CD14-positive monocyte (primary cell): ENCODE data around the gene RNF17. TPM values are rescaled to one million over a fixed set of nuclear protein-coding genes. Genes with fewer than 3 reads are reported as not detected.

Experiments
- DNase-seq, 3 donors: peaks; one replicate each; pipeline ENCODE4 v3.0.0-alpha.2; 2011 to 2022
- H2AFZ ChIP-seq: 2 replicates; pipeline ENCODE4 v1.6.0; 2012; ENCODE audit warnings: mild to moderate bottlenecking, low read depth, low read length, inconsistent platforms; ENCODE audit not compliant: insufficient read depth, poor library complexity, severe bottlenecking
- H3K27ac ChIP-seq, 2 donors: 1 replicate in 1 of 2; 2 replicates in 1 of 2; pipeline ENCODE4 v1.5.1; 2012 to 2013; ENCODE audit warnings: low read length in 2 of 2, control low read depth in 1 of 2, inconsistent platforms in 1 of 2, low read depth in 1 of 2, mild to moderate bottlenecking in 1 of 2
- H3K27me3 ChIP-seq, 2 donors: one replicate each; pipeline versions ENCODE4 v1.6.0 to v1.6.1; 2011 to 2013; ENCODE audit warnings: low read length in 2 of 2; ENCODE audit not compliant: control insufficient read depth in 2 of 2, insufficient read depth in 2 of 2
- H3K36me3 ChIP-seq, 2 donors: replicated peaks in 1 of 2; 1 replicate in 1 of 2; 2 replicates in 1 of 2; pipeline versions ENCODE4 v1.5.1 to v1.6.1; 2012 to 2013; ENCODE audit warnings: low read length in 2 of 2, control low read depth in 1 of 2, inconsistent platforms in 1 of 2, mild to moderate bottlenecking in 1 of 2; ENCODE audit not compliant: insufficient read depth in 2 of 2, control insufficient read depth in 1 of 2
- H3K4me1 ChIP-seq, 2 donors: 1 replicate in 1 of 2; 2 replicates in 1 of 2; pipeline versions ENCODE4 v1.5.1 to v1.6.1; 2012 to 2013; ENCODE audit warnings: low read length in 2 of 2, control low read depth in 1 of 2, inconsistent platforms in 1 of 2, mild to moderate bottlenecking in 1 of 2, moderate library complexity in 1 of 2; ENCODE audit not compliant: insufficient read depth in 2 of 2, control insufficient read depth in 1 of 2
- H3K4me2 ChIP-seq: replicated peaks from 2 replicates; pipeline ENCODE3; 2012; ENCODE audit warnings: low read length, moderate library complexity, mild to moderate bottlenecking; ENCODE audit not compliant: poor library complexity, severe bottlenecking; ENCODE audit errors: extremely low read depth
- H3K4me3 ChIP-seq, 3 experiments: fragments of 200-600 bp in 1 of 3; sonication (generic) in 1 of 3; replicated peaks in 1 of 3; 1 replicate in 2 of 3; 2 replicates in 1 of 3; pipeline ENCODE4 v1.5.1; 2011 to 2013; ENCODE audit warnings: low read length in 3 of 3, mild to moderate bottlenecking in 3 of 3, control low read depth in 2 of 3, low read depth in 2 of 3, inconsistent platforms in 1 of 3, moderate library complexity in 1 of 3
- H3K79me2 ChIP-seq: 2 replicates; pipeline ENCODE4 v1.6.0; 2012; ENCODE audit warnings: mild to moderate bottlenecking, control low read depth, inconsistent platforms, low read length, moderate library complexity; ENCODE audit not compliant: insufficient read depth
- H3K9ac ChIP-seq: 2 replicates; pipeline ENCODE4 v1.6.0; 2017; ENCODE audit warnings: low read length, mild to moderate bottlenecking; ENCODE audit not compliant: insufficient read depth, poor library complexity, severe bottlenecking
- H3K9me3 ChIP-seq, 2 donors: replicated peaks in 1 of 2; 1 replicate in 1 of 2; 2 replicates in 1 of 2; pipeline versions ENCODE4 v1.5.1 to v1.6.1; 2012 to 2013; ENCODE audit warnings: low read length in 2 of 2, control low read depth in 1 of 2; ENCODE audit not compliant: control insufficient read depth in 1 of 2, insufficient read depth in 1 of 2
- H4K20me1 ChIP-seq: 2 replicates; pipeline ENCODE4 v1.6.0; 2012; ENCODE audit warnings: mild to moderate bottlenecking, low read length, control low read depth, moderate library complexity; ENCODE audit not compliant: insufficient read depth
- H3K27ac Mint-ChIP-seq, 7 donors: one replicate each; pipeline ENCODE4 v1.8.0; 2020; ENCODE audit warnings: mild to moderate bottlenecking in 7 of 7, mixed read lengths in 7 of 7, moderate library complexity in 6 of 7, inconsistent platforms in 2 of 7
- H3K27me3 Mint-ChIP-seq, 3 donors: one replicate each; pipeline ENCODE4 v1.8.0; 2021 to 2022; ENCODE audit warnings: low read depth in 3 of 3, mild to moderate bottlenecking in 3 of 3, mixed read lengths in 3 of 3, moderate library complexity in 3 of 3, inconsistent platforms in 1 of 3
- H3K36me3 Mint-ChIP-seq, 2 donors: one replicate each; pipeline ENCODE4 v1.8.0; 2020; ENCODE audit warnings: mixed read lengths in 2 of 2, inconsistent platforms in 1 of 2, mild to moderate bottlenecking in 1 of 2
- H3K4me1 Mint-ChIP-seq: one replicate; pipeline ENCODE4 v1.8.0; 2020; ENCODE audit warnings: mild to moderate bottlenecking, mixed read lengths
- H3K4me3 Mint-ChIP-seq, 2 donors: one replicate each; pipeline ENCODE4 v1.8.0; 2020; ENCODE audit warnings: mild to moderate bottlenecking in 2 of 2, mixed read lengths in 2 of 2, moderate library complexity in 1 of 2
- H3K9me3 Mint-ChIP-seq, 7 donors: one replicate each; pipeline ENCODE4 v1.8.0; 2020 to 2022; ENCODE audit warnings: mixed read lengths in 7 of 7, mild to moderate bottlenecking in 6 of 7, moderate library complexity in 6 of 7, inconsistent platforms in 2 of 7
- CTCF ChIP-seq: fragments of 200-600 bp; IDR thresholded peaks from one replicate; pipeline ENCODE4 v1.8.0; 2022; ENCODE audit warnings: antibody characterized with exemption, mild to moderate bottlenecking
- WGBS: methylation state at CpG from one replicate; pipeline ENCODE4 v1.1.5; 2013; ENCODE audit warnings: missing lambda C conversion rate; ENCODE audit not compliant: insufficient coverage; 5-methylcytosine and 5-hydroxymethylcytosine counted together
- intact Hi-C, 2 donors: fragments of 100-400 bp; cut with micrococcal nuclease; formaldehyde crosslinking; loops; one replicate each; pipeline versions ENCODE4 v1.15.0 to v1.15.1; 2023
- polyA plus RNA-seq, 3 donors: library from polyadenylated mRNA; depleted of rRNA in 1 of 3; unstranded in 2 of 3; stranded (reverse) in 1 of 3; fragments of 300-500 nt in 2 of 3; fragments of >200 nt in 1 of 3; fragmentation: Illumina TruSeq in 2 of 3; gene quantifications; 1 replicate in 2 of 3; 2 replicates in 1 of 3; pipeline ENCODE4 v1.2.3, GENCODE V29; 2012 to 2021

The RNF17 gene
- polyA plus RNA-seq, 3 donors, result not detected

- peak overlapping the region in 1 of 7 donors; percentile 71 for H3K27ac Mint-ChIP-seq
- Histone ChIP-seq H3K27me3 (no peaks in the 10 kb centered on the region), H3K9ac (no peak overlapping the region), H3K4me1 (no peaks in the 10 kb centered on the region), H4K20me1 (no peaks in the 10 kb centered on the region), H3K27ac (no peak overlapping the region), H3K9me3 (no peaks in the 10 kb centered on the region), H3K36me3 (peaks cover 19 to 76% of the 10 kb centered on the region in 2 donors), H3K4me2 (no peak overlapping the region), H3K4me3 (no peak overlapping the region), H2AFZ (no peak overlapping the region), H3K79me2 (no peaks in the 10 kb centered on the region)
- no peak overlapping the region for H3K4me3 Mint-ChIP-seq
- H3K9me3 Mint-ChIP-seq, result peaks cover 0 to 2% (median 0%) of the 10 kb centered on the region in 7 donors
- intact Hi-C loops, result no loop called here
- H3K36me3 Mint-ChIP-seq, result peaks cover 62 to 78% of the 10 kb centered on the region in 2 donors
- no peak for TF ChIP-seq CTCF
- no peak for DNase-seq
- 99% methylated on average over 29 of the region's 29 CpGs for WGBS
- peaks cover 0 to 3% (median 0%) of the 10 kb centered on the region in 3 donors for H3K27me3 Mint-ChIP-seq
- no peaks in the 10 kb centered on the region for H3K4me1 Mint-ChIP-seq
These were observed 130.5 kb downstream of the RNF17 start for GRCh38 chr13:24894277-24894971.

- H3K4me3 ChIP-seq, result no peak overlapping the region
- H3K4me2 ChIP-seq, result no peak overlapping the region
- Mint-ChIP-seq H3K36me3 (peaks cover 59 to 75% of the 10 kb centered on the region in 2 donors), H3K27me3 (peaks cover 0 to 2% (median 0%) of the 10 kb centered on the region in 3 donors), H3K4me3 (no peak overlapping the region), H3K27ac (no peak overlapping the region), H3K4me1 (no peaks in the 10 kb centered on the region), H3K9me3 (peaks cover 0 to 2% (median 0%) of the 10 kb centered on the region in 7 donors)
- no peaks in the 10 kb centered on the region for H3K27me3 ChIP-seq
- no peaks in the 10 kb centered on the region for H3K9me3 ChIP-seq
- intact Hi-C loops, result no loop called here
- TF ChIP-seq CTCF, result no peak
- H2AFZ ChIP-seq, result no peak overlapping the region
- H3K9ac ChIP-seq, result no peak overlapping the region
- no peaks in the 10 kb centered on the region for H3K79me2 ChIP-seq
- no peaks in the 10 kb centered on the region for H4K20me1 ChIP-seq
- no peak overlapping the region for H3K27ac ChIP-seq
- H3K4me1 ChIP-seq, result no peaks in the 10 kb centered on the region
- H3K36me3 ChIP-seq, result peaks cover 15 to 76% of the 10 kb centered on the region in 2 donors
- 98% methylated on average over 27 of the region's 28 CpGs for WGBS
- DNase-seq, result no peak
These were observed 131.0 kb downstream of the RNF17 start for GRCh38 chr13:24894972-24895300.
